Parathyroid adenoma (tissue), 2 donors: ENCODE measurements around the gene COL18A1.

ENCODE experiments used
- H2AFZ ChIP-seq: fragments of 300-600 bp; sonication (generic); one replicate; pipeline ENCODE4 v1.7.0; 2017; ENCODE audit warnings: antibody characterized with exemption, mild to moderate bottlenecking
- H3K27ac ChIP-seq: fragments of 300-600 bp; sonication (generic); one replicate; pipeline ENCODE4 v1.7.0; 2017
- H3K27me3 ChIP-seq: fragments of 300-600 bp; sonication (generic); one replicate; pipeline ENCODE4 v1.7.0; 2017; ENCODE audit warnings: low read length; ENCODE audit not compliant: control insufficient read depth, insufficient read depth
- H3K36me3 ChIP-seq: fragments of 300-600 bp; sonication (generic); one replicate; pipeline ENCODE4 v1.7.0; 2017; ENCODE audit warnings: low read length; ENCODE audit not compliant: control insufficient read depth, insufficient read depth
- H3K4me1 ChIP-seq: fragments of 300-600 bp; sonication (generic); one replicate; pipeline ENCODE4 v1.7.0; 2017; ENCODE audit warnings: control low read depth
- H3K4me2 ChIP-seq: fragments of 300-600 bp; sonication (generic); one replicate; pipeline ENCODE4 v1.7.0; 2017; ENCODE audit warnings: low read length
- H3K4me3 ChIP-seq: fragments of 300-600 bp; sonication (generic); one replicate; pipeline ENCODE4 v1.7.0; 2017; ENCODE audit warnings: low read depth, low read length
- H3K79me2 ChIP-seq: fragments of 300-600 bp; sonication (generic); one replicate; pipeline ENCODE4 v1.7.0; 2017; ENCODE audit warnings: control low read depth
- H3K9ac ChIP-seq: fragments of 300-600 bp; sonication (generic); one replicate; pipeline ENCODE4 v1.7.0; 2017; ENCODE audit warnings: mild to moderate bottlenecking
- H3K9me3 ChIP-seq: fragments of 300-600 bp; sonication (generic); one replicate; pipeline ENCODE4 v1.7.0; 2017; ENCODE audit warnings: low read length; ENCODE audit not compliant: control insufficient read depth
- TF ChIP-seq, protein P1 (sequence below): fragments of 300-600 bp; sonication (generic); IDR thresholded peaks from one replicate; pipeline ENCODE4 v1.7.0; 2017; ENCODE audit warnings: antibody characterized with exemption, mild to moderate bottlenecking
- donor health status: primary hyperparathyroidism.

COL18A1 gene

DNA sequence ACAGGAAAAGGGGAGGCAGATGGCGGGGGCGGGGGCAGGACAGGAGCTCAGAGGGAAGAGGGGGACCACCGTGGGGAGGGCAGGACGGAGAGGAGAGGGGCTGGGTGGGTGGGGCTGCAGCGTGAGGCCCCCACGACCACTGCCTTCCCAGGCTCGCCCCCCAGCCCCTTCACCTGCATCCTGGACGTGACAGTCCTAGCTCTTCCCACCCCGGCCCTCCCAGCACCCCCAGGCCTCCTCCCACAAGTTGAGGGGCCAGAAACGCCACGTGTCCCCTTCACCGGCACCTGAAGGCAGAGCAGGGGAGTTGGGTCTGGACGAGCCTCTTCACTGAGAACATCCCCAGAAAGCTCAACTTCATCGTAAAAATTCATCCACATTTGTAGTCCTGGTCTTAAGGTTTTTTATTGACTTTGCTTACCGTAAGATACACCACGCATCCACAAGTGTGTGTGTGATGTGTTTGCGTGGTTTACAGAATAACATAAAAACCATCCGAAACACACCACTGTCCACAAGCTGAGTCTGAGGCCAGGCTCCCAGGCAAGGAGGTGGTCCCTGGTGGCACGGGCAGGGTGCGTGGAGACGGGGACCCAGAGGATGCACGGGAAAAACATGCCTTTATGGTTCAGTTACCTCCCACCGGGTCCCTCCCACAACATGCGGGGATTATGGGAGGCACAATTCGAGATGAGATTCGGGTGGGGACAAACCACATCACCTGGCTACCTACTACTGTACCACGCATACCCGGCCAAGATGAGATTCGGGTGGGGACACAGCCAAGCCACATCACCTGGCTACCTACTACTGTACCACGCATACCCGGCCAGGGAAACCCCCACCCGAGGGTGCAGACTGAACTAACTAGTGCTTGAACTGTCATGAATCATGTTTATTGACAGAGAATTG is 13.9 kb upstream of the COL18A1 start:
- H3K4me2 ChIP-seq, result no peak overlapping the region
- H3K27me3 ChIP-seq, result no peaks in the 10 kb centered on the region
- no peak overlapping the region for H3K4me3 ChIP-seq
- no peaks in the 10 kb centered on the region for H3K79me2 ChIP-seq
- no peak overlapping the region for H3K9ac ChIP-seq
- no peak overlapping the region for H2AFZ ChIP-seq
- H3K27ac ChIP-seq, result no peak overlapping the region
- TF ChIP-seq, protein P1, sequence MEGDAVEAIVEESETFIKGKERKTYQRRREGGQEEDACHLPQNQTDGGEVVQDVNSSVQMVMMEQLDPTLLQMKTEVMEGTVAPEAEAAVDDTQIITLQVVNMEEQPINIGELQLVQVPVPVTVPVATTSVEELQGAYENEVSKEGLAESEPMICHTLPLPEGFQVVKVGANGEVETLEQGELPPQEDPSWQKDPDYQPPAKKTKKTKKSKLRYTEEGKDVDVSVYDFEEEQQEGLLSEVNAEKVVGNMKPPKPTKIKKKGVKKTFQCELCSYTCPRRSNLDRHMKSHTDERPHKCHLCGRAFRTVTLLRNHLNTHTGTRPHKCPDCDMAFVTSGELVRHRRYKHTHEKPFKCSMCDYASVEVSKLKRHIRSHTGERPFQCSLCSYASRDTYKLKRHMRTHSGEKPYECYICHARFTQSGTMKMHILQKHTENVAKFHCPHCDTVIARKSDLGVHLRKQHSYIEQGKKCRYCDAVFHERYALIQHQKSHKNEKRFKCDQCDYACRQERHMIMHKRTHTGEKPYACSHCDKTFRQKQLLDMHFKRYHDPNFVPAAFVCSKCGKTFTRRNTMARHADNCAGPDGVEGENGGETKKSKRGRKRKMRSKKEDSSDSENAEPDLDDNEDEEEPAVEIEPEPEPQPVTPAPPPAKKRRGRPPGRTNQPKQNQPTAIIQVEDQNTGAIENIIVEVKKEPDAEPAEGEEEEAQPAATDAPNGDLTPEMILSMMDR, result no peak
- H3K4me1 ChIP-seq, result no peaks in the 10 kb centered on the region
- H3K36me3 ChIP-seq, result no peaks in the 10 kb centered on the region
- no peaks in the 10 kb centered on the region for H3K9me3 ChIP-seq

DNA sequence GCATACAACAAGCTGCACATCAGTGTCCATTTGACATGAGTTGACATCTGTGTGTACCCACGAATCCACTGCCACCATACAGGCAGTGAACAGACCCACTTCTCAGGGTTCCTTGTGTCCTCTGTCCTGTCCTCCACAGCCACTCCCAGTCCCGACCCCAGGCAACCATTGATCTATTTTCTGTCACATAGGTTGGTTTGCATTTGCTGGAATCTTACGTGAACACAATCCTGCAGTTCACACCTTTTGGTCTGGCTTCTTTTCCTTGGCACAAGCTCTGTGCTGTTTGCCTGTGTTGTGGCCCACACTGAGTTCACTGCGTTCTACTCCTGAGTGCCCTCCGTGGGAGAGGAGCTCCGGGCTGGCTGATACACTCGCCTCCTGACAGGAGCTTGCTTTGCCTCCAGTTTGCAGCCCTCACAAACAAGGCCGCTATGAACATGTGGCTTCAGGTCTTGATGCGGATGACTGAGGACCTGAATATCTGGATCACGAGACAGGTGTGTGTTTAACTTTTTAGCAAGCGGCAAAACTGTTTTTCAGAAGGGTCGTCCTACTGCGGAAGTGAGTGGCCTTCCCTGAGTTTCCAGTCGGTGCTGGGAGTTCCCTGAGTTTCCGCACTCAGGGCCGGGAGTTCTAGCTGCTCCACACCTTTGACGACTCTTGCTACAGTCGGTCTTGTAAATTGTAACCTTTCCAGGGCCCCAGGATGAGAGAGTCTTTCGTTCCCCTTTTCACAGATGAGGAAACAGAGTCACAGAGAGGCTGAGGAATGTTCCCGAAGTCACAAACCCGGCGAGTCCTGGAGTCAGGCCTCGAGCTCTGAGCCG is 13.0 kb upstream of the COL18A1 start:
- no peaks in the 10 kb centered on the region for H3K27me3 ChIP-seq
- H3K9me3 ChIP-seq, result no peaks in the 10 kb centered on the region
- no peaks in the 10 kb centered on the region for H3K4me1 ChIP-seq
- TF ChIP-seq, protein P1, result no peak
- H3K27ac ChIP-seq, result no peak overlapping the region
- H3K36me3 ChIP-seq, result no peaks in the 10 kb centered on the region
- no peak overlapping the region for H3K4me3 ChIP-seq
- H3K9ac ChIP-seq, result no peak overlapping the region
- H3K79me2 ChIP-seq, result no peaks in the 10 kb centered on the region
- no peak overlapping the region for H2AFZ ChIP-seq
- H3K4me2 ChIP-seq, result no peak overlapping the region

DNA sequence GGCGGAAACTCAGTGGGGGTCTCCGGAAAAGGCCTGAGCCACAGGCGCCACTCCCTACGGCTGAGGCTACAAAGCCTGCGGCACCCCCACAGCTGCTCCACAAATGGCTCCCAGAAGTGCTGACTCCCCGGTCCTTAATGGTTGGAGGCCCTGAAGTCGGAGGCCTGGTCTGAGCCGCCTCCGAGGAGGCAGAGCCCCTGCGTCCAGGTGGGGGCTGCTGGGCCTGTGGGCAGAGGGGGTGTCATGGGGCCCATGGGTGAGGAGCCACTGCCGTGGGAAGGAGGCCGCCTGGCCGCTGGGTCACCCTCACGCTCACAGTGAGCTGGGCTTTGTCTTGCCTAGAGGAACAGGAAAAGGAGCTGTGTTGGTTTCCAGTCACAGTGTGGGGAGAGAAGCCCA is 12.4 kb upstream of the COL18A1 start:
- TF ChIP-seq, protein P1, result no peak

DNA sequence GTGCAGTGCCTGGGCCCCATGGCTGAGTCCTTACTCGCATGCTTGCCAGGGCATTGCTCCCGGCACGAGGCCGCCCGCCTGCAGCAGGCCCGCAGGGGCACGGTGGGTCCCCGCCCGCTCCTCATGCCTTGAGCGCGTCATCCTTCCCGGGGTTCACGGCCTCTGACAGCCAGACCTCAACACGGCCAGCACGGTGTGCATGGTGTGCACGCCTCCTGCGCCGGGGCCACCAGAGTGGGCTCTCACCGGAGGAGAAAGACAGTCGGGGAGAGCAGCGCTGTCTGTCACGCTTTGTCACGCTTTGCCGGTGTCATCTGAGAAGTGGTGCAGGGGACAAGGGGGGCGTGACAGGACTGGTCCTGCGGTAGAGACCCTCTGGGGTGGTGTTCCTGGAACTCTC is 11.9 kb upstream of the COL18A1 start:
- H3K9me3 ChIP-seq, result no peaks in the 10 kb centered on the region
- H3K9ac ChIP-seq, result no peak overlapping the region

More for the DNA sequence above, 12.4 kb upstream of the COL18A1 start:
- Histone ChIP-seq H3K36me3 (no peaks in the 10 kb centered on the region), H3K9me3 (no peaks in the 10 kb centered on the region), H3K4me1 (no peaks in the 10 kb centered on the region), H3K4me3 (no peak overlapping the region), H3K4me2 (no peak overlapping the region), H3K9ac (no peak overlapping the region), H3K27ac (no peak overlapping the region), H3K79me2 (no peaks in the 10 kb centered on the region), H3K27me3 (no peaks in the 10 kb centered on the region), H2AFZ (no peak overlapping the region)

More for the DNA sequence above, 11.9 kb upstream of the COL18A1 start:
- Histone ChIP-seq H3K4me2 (no peak overlapping the region), H3K27ac (no peak overlapping the region), H3K79me2 (no peaks in the 10 kb centered on the region), H3K4me3 (no peak overlapping the region), H3K4me1 (no peaks in the 10 kb centered on the region), H2AFZ (no peak overlapping the region), H3K36me3 (no peaks in the 10 kb centered on the region), H3K27me3 (no peaks in the 10 kb centered on the region)
- TF ChIP-seq, protein P1, result no peak
